ENCODE results near the gene GANC.

- TF ChIP-seq YY1 (IDR thresholded peaks at IDR 0.05; ENCODE audit: insufficient read depth, insufficient read length) (no peak), ZNF274 (IDR thresholded peaks at IDR 0.05; ENCODE audit: low read depth, low read length) (no peak)
Observed at GRCh38 chr15:42289166-42289565, 16.2 kb downstream of the GANC start.
